GM19463 (cell line): ENCODE measurements around the gene RMND5B.
A peak's percentile ranks its signal among the peaks of the same experiment; 100 is the strongest.
"Not testable (repeated sequence)": the region's sequence is repeated elsewhere in the genome, so short reads cannot be mapped to it uniquely, and the experiment has no call there.

Experiments used
- ATAC-seq: cut with Tn5 transposase; IDR thresholded peaks from one replicate; pipeline ENCODE4 v1.9.1; 2021; ENCODE audit warnings: mild to moderate bottlenecking, moderate library complexity; ENCODE audit not compliant: unreplicated experiment

Gene RMND5B

DNA sequence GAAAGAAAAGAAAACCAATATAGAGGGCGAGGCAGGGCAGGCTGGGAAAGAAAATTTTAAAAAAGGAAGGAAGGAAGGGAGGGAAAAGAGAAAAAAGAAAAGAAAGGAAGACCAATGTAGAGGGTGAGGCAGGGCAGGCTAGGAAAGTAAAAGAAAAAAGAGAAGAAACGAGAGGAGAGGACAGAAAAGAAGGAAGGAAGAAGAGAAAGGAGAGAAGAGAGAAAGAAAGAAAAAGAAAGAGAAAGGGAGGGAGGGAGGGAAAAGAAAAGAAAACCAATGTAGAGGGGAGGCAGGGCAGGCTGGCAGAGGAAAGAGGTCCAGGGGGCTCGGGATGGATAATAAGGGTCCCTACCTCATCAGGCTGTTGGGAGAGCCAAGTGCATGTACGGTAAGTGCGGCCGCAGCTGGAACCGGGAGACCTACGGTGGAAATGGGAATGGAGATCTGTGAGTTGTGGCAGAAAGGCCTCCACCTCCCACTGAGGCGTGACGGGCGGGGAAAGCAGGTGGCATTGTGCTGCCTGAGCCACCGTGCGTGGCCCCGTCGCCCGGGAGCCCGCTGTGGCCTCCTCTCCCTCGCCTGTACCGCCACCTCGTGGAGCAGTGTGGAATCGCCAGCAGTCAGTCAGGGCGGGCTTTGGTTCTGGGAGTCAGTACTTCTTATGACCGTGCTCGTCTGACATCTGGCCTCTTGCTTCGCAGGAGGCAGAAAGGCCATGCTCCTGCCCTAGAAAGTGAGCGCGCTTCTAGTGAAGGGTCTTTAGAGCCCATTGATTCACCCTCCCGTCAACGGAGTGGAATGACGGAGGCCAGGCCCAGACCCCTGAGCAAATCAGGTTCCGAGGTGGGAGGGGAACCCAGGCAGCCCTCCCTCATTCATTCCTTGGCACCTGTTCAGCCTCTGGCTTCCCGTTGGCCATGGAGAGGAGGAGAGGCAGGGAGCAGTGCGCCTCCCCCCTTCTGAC, 33.2 kb downstream of the RMND5B start:
- ATAC-seq: peak; percentile 95

DNA sequence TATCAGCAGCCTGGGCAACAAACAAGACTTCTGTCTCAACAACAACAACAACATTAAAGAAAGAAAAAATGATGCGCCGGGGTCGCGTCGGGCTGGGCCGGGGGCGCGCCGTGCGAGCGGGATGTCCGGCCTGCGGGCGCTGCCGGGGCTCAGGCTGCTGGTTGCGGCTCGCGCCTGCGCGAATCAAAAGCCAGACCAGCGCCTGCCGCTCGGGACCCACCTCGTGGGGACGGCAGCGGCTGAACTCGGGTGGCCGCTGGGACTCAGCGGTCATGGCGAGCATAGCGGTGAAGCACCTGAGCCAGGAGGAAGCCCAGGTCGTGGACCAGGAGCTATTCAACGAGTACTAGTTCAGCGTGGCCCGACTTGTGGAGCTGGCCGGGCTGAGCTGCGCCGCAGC, 34.8 kb downstream of the RMND5B start:
- ATAC-seq: no peak

DNA sequence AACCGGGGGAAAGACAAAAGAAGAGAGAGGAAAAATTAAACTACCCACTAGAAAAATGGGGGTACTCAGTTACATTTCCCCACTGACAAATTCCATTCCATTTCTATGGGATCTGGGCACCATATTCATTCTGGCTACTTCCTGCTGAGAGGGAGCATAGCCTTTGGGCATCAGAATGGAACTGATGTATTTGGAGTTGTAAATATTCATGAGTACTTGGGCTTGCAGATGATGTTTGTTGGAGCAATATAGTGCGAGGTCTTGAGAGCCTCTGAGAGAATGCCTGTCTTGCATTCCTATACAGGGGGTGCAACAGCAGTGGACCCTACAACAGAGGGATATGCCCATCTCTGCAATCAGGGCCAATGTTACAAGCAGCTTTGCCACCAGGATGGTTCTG, 39.6 kb downstream of the RMND5B start:
- no peak for ATAC-seq

DNA sequence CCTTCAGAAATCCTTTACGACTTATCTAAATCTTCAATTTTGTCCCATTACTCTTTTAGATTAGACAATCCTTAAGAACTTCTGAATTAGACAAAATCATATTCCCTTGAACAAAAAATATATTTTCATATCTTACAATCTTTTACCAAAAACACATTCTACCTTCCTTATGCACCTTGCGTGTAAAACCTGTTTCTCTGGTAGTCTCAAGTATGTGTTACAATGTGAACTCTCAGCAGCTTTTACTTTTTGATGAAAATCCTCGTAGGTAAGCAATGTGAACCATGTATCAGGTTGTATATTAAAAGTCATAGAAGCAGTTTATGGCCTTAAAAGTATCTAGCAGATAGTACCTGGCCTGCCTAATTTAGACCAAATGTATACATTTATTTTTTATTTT, 43.6 kb downstream of the RMND5B start:
- no peak for ATAC-seq

DNA sequence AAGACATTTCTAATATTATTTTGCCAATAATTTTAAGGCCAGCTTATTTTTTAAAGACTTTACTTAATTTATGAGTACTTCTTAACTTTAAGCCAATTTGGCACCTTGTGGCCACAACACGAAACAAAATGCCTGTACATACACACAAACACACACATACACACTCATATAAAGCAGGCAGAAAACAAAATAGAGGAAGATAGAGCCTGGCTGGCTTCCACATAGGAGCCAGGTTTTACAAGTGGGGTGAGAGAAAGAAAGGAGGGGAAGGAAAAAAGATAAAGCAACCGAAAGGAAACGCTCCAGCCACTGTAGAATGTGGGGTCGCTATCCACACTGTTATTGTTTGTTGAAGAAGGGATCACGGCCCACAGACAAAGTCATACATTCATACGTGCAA, 46.0 kb downstream of the RMND5B start:
- ATAC-seq: no peak

DNA sequence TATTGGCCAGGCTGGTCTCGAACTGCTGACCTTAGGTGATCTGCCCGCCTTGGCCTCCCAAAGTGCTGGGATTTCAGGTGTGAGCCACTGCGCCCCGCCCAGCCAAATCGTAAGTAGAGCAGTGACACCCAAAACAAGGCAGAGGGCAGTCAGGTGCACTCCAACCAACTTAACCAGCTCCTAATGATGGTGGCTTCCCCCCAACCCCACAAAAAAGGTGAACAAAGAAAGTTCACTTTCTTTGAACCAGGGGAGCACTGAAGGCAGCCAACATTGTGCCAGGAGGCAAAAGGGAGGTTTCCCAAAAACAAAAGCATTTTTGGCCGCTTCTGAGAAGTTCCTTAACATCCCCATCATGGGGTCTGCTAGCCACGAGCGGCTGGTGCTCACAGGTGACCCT, 46.8 kb downstream of the RMND5B start:
- ATAC-seq: no peak

DNA sequence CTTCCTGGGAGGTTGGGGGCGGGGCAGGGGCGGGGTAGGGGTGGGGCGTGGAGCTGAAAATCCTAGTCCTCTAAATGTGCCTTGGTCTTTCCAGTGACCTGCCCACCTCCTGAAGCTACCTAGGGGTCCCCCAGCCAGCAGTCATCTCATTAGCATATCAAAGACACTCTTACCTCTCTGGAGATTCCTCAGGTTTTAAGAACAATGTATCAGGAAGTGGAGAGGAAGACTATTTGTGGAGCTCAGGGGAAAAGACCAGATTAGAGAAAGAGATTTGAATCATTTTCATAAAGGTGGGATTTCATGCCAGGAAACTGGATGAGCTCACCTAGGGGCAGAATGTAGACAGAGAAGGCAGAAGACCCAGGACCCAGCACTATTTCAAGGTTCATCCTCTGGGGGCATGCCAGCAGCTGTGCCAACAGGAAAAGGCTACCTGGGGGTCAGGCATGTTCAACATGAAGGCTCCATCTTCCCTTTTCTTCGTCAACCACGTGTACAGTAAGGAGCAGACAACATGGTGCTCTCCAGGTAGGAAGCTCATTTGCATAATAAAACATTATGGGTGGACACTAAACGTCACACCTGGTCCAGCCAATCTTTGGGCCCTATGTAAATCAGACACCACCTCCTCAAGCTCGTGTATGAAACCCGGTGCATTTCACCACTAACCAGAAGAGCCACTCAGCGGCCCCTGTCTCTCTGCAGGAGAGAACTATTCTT, 49.5 kb downstream of the RMND5B start:
- no peak for ATAC-seq

DNA sequence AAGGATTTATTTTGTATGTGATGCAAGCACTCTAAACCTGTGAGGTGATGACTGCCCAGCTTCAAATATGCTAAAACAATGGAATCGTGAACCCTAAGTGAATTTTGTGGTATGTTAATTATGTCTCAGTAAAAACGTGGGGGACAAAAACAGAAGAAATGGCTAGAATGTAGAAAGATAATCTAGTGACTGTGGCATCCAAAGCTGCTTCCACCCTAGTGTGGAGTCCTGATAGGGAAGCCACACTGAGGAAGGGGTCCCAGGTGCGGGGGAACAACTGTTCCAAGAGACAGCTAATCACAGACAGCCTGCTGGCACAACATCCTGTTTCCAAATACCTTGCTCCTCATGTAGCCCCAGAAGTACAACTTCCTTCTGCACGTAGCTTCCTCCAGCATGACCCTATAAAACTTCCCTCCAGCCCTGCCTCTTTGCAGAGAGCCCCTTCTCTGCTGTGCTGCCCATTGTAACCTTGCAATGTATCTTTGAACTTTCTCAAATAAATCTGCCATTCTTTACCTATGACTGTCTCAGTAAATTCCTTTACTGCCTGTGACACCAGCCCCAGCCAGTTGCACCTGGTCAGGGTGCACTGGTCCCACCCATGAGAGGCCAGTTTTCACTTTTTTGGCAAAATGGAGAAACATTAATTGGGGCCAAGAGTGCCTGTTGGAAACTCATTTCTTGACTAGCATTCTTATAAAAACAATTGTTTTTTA, 51.5 kb downstream of the RMND5B start:
- no peak for ATAC-seq

DNA sequence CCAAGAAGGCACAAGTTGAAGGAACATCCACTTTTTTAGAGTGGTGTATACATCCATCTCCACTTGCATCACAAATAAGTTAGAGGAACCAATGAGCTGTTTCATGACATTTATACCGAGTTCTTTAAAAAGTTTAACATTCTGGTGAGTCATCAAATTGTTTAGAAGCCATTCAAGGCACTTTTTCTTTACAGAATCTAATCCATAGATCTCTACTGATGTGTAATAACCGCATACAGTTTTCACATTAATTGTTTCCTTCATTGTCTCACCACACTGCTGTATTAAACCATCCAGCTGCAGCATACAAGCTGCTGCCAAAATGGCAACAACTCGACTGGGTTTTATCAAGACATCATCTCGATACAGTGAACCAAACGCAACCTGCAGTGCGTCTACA, 55.6 kb downstream of the RMND5B start:
- no peak for ATAC-seq

DNA sequence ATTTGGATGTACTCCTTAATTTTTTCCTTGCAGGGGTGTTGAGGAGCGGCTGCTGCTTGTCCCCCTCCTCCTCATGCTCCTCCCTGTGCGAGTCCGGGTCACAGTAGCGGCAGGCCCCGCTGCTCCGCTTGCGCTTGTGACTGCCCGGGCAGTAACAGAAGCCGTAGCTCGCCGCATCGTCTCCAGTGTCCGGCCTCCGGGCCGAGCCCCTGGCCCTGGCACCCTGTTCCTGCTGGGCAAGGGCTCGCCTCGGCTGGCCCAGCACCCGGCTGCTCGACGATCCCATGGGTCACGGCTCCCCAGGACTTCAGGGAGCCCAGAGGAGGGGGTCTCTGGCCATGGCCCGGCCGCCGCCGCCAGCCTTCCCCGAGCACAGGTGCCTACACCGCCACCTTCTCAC, 56.2 kb downstream of the RMND5B start, which contains the start of gene GMCL2:
TSS of gene GMCL2 (minus strand) at position 358 of the 400 bp plus-strand sequence. CDS start at position 286, 72 bp downstream.
- ATAC-seq: no peak

DNA sequence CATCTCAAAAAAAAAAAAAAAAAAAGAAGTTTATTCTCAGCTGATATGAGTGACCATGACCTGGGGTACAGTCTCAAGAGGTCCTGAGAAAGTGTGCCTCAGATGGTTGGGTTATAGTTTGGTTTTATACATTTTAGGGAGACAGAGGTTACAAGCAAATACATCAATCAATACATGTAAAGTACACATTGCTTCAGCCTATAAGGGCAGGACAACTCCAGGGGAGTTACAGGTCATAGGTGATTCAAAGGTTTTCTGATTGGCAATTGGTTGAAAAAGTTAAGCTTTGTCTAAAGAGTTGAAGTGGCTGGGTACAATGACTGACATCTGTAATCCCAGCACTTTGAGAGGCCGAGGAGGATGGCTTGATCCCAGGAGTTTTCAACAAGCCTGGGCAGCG, 58.6 kb downstream of the RMND5B start:
- ATAC-seq: no peak

DNA sequence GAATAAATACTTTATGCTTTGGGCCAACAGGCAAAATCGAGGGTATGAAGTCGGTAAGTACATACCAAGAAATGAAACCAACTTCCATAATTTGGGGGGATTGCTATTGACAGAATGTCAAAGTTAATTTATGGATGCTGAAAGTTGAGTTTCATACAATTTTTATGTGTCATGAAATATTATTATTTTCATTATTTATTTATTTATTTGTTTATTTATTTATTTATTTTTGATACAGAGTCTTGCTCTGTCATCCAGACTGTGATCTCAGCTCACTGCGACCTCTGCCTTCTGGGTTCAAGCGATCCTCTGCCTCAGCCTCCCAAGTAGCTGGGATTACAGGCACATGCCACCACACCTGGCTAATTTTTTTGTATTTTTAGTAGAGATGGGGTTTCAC, 60.8 kb downstream of the RMND5B start:
- no peak for ATAC-seq

DNA sequence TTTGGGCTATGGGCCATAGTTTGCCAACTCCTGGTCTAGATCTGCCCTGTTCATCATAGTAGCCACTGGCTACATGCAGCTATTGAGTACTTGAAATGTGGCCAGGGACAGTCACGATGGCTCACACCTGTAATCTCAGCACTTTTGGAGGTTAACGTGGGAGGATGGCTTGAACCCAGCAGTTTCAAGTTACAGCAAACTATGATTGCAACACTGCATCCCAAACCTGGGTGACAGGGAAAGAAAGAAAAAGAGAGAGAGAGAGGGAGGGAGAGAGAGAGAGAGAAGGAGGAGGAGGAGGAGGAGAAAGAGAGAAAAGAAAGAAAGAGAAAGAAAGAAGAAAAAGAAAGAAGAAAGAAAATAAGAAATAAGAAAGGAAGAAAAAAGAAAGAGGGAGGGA, 61.4 kb downstream of the RMND5B start:
- ATAC-seq: no peak

DNA sequence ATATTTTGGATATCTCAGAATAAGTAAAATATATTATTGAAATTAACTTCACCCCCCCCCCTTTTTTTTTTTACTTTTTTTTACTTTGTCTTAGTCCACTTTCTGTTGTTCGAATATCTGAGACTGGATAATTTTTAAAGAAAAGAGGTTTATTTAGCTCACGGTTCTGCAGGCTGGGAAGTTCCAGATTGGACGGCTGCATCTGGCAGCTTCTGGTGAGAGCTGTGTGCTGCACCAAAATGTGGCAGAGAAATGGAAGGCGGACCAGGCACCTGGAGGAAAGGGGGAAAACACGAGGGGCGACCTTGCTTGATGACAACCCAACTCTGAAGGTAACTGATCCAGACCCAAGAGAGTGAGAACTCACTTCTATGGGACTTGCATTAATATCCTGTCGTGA, 62.0 kb downstream of the RMND5B start:
- no peak for ATAC-seq

DNA sequence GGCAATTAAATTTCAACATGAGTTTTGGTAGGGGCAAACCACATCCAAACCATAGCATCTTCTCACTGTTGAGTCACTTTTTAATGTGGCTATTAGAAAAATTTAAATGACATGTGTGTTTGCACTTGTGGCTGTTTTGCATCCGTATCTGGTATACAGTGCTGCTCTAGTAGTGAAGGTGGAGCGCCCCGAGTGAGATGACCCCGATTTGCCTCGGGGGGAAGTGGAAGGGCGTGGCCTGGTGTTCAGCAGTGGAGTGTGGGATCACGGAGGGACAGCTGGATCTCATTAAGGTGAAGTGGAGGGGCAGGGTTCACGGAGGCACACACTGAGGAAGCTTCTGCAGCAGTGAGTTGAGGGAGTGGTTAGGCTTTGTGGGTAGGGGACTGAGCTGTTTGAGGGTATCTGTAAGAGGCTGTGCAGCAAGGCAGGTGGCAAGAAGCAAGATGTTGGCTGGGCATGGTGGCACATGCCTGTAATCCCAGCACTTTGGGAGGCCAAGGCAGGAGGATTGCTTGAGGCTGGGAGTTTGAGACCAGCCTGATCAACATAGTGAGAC, 62.5 kb downstream of the RMND5B start:
- ATAC-seq: no peak

DNA sequence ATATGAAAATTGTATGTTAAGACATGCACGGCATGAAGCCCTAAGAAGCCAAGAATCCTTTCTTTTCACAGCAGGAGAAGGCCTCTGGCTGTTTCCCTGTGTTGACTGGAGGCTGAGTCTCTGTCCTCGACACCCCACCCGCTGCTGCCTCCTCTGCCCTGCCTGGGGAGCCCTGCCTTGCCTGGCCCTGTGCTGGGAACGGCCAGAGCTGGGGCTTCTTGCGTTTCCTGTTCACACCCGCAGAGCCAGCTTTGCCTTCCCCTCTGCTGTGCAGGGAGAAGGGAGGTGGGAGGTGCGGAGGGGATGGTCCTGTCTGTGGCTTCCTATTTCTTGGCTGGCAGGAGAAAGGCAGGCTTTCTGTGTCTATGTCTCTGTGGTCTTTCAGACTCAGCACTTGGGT, 63.2 kb downstream of the RMND5B start:
- ATAC-seq: no peak

DNA sequence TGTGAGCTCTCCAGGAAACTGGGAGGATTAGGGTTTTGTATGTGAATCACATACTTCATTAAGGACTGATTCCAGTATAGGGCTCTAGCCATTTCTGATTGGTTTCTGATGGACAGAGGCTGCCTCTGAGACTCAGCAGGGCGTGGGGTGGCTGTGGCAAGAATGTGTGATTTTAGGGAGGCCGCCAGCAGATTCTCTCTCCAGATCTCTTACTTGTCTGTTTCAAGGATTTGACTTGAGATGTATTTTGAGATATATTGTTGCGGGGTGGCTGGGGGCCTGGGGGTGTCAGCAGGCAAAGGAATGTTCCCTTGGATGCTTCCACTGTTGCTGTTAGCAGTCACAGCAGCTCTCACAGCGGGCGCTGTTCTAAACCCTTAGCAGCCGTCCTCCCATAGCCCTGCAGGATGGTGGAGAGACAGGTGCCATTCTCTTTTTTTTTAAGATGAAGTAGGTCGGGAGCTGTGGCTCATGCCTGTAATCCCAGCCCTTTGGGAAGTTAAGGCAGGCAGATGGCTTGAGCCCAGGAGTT, 65.5 kb downstream of the RMND5B start:
- no peak for ATAC-seq

DNA sequence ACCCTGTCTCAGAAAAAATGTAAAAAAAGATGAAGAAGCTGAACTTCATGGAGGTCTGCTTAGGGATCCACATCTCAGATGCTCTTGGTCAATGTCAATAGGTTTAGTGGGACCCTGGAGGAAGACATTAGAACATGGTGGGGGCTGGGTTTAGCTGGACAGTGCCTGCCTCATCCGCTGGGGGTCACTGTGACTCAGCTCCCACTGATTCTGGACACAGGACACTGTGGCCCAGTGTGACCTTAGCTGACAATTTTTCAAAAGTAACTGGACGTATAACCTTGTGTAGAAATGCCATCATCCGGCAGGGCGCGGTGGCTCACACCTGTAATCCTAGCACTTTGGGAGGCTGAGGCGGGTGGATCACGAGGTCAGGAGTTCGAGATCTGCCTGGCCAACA, 66.2 kb downstream of the RMND5B start:
- no peak for ATAC-seq

DNA sequence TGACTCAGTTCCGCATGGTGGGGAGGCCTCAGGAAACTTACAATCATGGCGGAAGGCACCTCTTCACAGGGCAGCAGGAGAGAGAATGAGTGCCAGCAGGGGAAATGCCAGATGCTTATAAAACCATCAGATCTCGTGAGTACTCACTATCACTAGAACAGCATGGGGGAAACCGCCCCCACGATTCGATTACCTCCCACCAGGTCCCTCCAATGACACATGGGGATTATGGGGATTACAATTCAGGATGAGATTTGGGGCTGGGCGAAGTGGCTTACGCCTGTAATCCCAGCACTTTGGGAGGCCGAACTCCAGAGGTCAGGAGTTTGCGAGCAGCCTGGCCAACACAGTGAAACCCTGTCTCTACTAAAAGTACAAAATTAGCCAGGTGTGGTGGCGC, 67.3 kb downstream of the RMND5B start:
- ATAC-seq: not testable (repeated sequence)

DNA sequence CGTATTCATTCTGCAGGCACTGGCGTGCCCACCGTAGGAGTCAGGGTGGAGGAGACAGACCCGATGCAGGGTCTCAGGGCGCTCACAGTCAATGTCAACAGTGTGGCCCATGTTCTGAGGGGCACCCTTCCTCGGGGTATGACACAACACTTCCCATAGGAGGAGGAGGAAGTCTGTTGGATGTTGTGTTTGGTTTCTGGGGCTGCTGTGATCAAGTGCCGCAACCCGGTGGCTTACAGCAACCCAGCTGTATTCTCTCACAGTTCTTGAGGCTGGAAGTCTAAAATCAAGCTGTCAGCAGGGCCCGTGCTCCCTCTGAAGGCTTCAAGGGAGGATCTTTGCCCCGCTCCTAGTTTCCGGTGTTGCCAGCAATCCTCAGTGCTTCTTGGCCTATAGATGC, 67.9 kb downstream of the RMND5B start:
- no peak for ATAC-seq
